A673 (cell line): ENCODE results near the gene BRCA2. TPM values are rescaled to one million over a fixed set of nuclear protein-coding genes. Genes with fewer than 3 reads are reported as not detected.
A peak's percentile ranks its signal among the peaks of the same experiment; 100 is the strongest.

Source experiments
- BruUV-seq: library from RNA; stranded (reverse); fragments of 400-500 nt; replicated peaks from 2 replicates; lab custom pipeline; 2021; lab: Mats Ljungman, UMichigan
- CTCF ChIA-PET: fragments of 300-600 bp; sonication (Branson Sonifier 250); formaldehyde crosslinking; loops from one replicate; lab custom pipeline; 2022; ENCODE audit warnings: antibody characterized with exemption; lab: Charles Lee
- POLR2A ChIA-PET: fragments of 300-600 bp; sonication (Branson Sonifier 250); formaldehyde crosslinking; loops from one replicate; lab custom pipeline; 2022; ENCODE audit warnings: antibody characterized with exemption; ENCODE audit not compliant: low non-redundant PET; lab: Charles Lee
- DNase-seq: peaks from one replicate; pipeline ENCODE4 v3.0.0-alpha.2; 2015; ENCODE audit warnings: low spot score
- H3K27ac ChIP-seq: fragments of 200-600 bp; sonication (generic); 2 replicates; pipeline ENCODE4 v1.5.1; 2016; ENCODE audit warnings: mixed run types, low read depth, mild to moderate bottlenecking, mixed read lengths, antibody characterized with exemption, low read length; ENCODE audit not compliant: poor library complexity, severe bottlenecking
- H3K27me3 ChIP-seq: fragments of 200-600 bp; sonication (generic); replicated peaks from 2 replicates; pipeline ENCODE4 v1.6.1; 2017; ENCODE audit warnings: mixed run types, low read depth, mild to moderate bottlenecking, mixed read lengths, antibody characterized with exemption, low read length; ENCODE audit not compliant: insufficient read depth, poor library complexity
- H3K36me3 ChIP-seq: fragments of 200-600 bp; sonication (generic); 2 replicates; pipeline ENCODE4 v1.6.1; 2016; ENCODE audit warnings: mixed run types, mild to moderate bottlenecking, mixed read lengths, antibody characterized with exemption, low read length; ENCODE audit not compliant: insufficient read depth, poor library complexity, severe bottlenecking
- H3K4me1 ChIP-seq: fragments of 200-600 bp; sonication (generic); 2 replicates; pipeline ENCODE4 v1.6.1; 2017; ENCODE audit warnings: mixed run types, mild to moderate bottlenecking, mixed read lengths, antibody characterized with exemption, low read length; ENCODE audit not compliant: insufficient read depth, poor library complexity, severe bottlenecking
- H3K4me3 ChIP-seq: fragments of 200-600 bp; sonication (generic); 2 replicates; pipeline ENCODE4 v1.5.1; 2016; ENCODE audit warnings: low read depth, mixed run types, mild to moderate bottlenecking, mixed read lengths, low read length; ENCODE audit not compliant: poor library complexity, severe bottlenecking
- H3K9me3 ChIP-seq: fragments of 200-600 bp; sonication (generic); 2 replicates; pipeline ENCODE4 v1.6.1; 2016; ENCODE audit warnings: mixed run types, low read depth, mild to moderate bottlenecking, mixed read lengths, antibody characterized with exemption, low read length; ENCODE audit not compliant: poor library complexity, severe bottlenecking
- CTCF ChIP-seq: fragments of 300-800, 200-600 bp; sonication (generic); conservative IDR thresholded peaks from 2 replicates; pipeline ENCODE4 v1.5.1; 2017; ENCODE audit warnings: low read depth, mild to moderate bottlenecking, antibody characterized with exemption, low read length, moderate library complexity, mixed read lengths
- EZH2 ChIP-seq: fragments of 200-600 bp; sonication (generic); IDR thresholded peaks from 2 replicates; pipeline ENCODE4 v1.6.1; 2017; ENCODE audit warnings: borderline replicate concordance, low read depth, mild to moderate bottlenecking, mixed read lengths, antibody characterized with exemption, low read length; ENCODE audit not compliant: poor library complexity, severe bottlenecking
- intact Hi-C: fragments of 100-400 bp; cut with micrococcal nuclease; formaldehyde crosslinking; loops from one replicate; pipeline ENCODE4 v1.10.0; 2022; ENCODE audit not compliant: unreplicated experiment
- total RNA-seq: library from RNA; stranded (reverse); gene quantifications from 2 replicates; pipeline ENCODE4 v1.2.3, GENCODE V29; 2021

Gene BRCA2
- total RNA-seq, 1 experiment from 2014 or later: 35.9 TPM

GRCh38 chr13:32425158-32425557, 109.8 kb downstream of the BRCA2 start:
- Histone ChIP-seq H3K36me3 (no peaks in the 10 kb centered on the region), H3K4me1 (peaks cover 10% of the 10 kb centered on the region), H3K27ac (no peak overlapping the region), H3K9me3 (no peaks in the 10 kb centered on the region), H3K4me3 (no peak overlapping the region), H3K27me3 (no peaks in the 10 kb centered on the region)
- no TSS peak for BruUV-seq
- intact Hi-C loops: no loop called here
- ChIA-PET POLR2A (no interaction called here), CTCF (no interaction called here)
- TF ChIP-seq CTCF (no peak), EZH2 (no peak)
- no peak for DNase-seq

GRCh38 chr13:32426191-32426989, 111.1 kb downstream of the BRCA2 start:
- Histone ChIP-seq H3K4me3 (peak overlapping the region; percentile 82), H3K27me3 (no peaks in the 10 kb centered on the region), H3K4me1 (peaks cover 10% of the 10 kb centered on the region), H3K9me3 (no peaks in the 10 kb centered on the region), H3K27ac (no peak overlapping the region), H3K36me3 (no peaks in the 10 kb centered on the region)
- TF ChIP-seq EZH2: no peak
- TF ChIP-seq CTCF: no peak
- ChIA-PET CTCF (interaction anchor here (0.5 kb wide), 1 partner anchor 242 kb away, joined by 3 read pairs; no protein-coding TSS in a partner anchor), POLR2A (no interaction called here)
- no TSS peak for BruUV-seq
- intact Hi-C loops: no loop called here
- DNase-seq: no peak

DNA sequence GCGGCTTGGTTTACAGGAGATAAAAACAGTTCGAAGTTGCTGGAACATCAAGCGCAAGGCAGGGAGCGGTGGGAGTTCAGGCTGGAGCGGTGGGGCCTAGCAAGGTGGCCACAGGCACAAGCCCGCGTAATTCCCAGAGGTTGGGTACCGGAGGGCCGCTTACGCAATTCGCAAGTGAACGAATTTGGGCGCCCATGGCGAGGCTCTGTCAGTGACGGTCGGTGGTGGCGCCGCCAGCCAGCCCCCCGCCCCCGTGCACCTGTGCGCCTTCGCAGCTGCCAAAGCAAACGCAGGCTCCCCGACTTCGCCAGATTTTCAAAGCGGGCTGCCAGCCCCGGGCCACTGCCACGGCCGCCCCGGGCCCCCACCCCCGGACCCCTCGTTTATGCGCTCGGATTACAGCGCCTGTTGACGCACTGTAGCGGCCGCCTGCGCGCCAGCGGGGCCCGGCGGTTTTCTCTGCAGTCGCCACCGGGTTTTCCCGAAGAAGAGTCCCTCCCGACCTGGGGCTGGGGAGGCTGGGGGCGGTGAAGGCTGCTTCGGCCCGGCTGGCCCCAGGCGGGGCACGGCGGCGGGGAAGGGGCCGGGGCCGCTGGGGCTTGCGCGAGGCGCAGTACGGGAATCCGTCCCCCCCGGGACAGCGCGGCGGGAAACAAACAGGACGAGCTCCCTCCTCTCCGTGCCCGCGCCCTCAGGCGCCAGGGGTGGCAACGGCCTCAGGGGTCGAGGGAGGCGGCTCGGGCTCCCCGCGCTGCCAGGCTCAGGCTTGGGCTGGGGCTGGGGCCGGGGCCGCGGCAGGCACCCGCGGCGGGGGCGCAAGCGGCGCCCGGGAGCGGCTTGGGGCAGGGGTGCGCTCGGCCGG, 111.9 kb downstream of the BRCA2 start:
- no peaks in the 10 kb centered on the region for H3K9me3 ChIP-seq
- H3K27ac ChIP-seq: peak overlapping the region; percentile 37
- intact Hi-C loops: no loop called here
- no peaks in the 10 kb centered on the region for H3K36me3 ChIP-seq
- CTCF ChIA-PET: interaction anchor here (0.5 kb wide), 1 partner anchor 242 kb away, joined by 3 read pairs; no protein-coding TSS in a partner anchor
- peaks cover 10% of the 10 kb centered on the region for H3K4me1 ChIP-seq
- TF ChIP-seq CTCF (no peak), EZH2 (no peak)
- H3K4me3 ChIP-seq: peak overlapping the region; percentile 82
- POLR2A ChIA-PET: interaction anchor here (0.6 kb wide), 1 partner anchor 35 kb away, joined by 3 read pairs; no protein-coding TSS in a partner anchor
- H3K27me3 ChIP-seq: no peaks in the 10 kb centered on the region
- no TSS peak for BruUV-seq
- peak; percentile 43 for DNase-seq
